ENCODE data around the gene SKA1.
"Not testable (repeated sequence)": the region's sequence is repeated elsewhere in the genome, so short reads cannot be mapped to it uniquely, and the experiment has no call there.

GRCh38 chr18:50404752-50405581 lies 30.1 kb downstream of the SKA1 start:
- TF ChIP-seq CTCF (IDR thresholded peaks at IDR 0.05; ENCODE audit: insufficient read depth, low read length); GABPA (IDR thresholded peaks at IDR 0.05; ENCODE audit: low read depth); REST (IDR thresholded peaks at IDR 0.05; ENCODE audit: insufficient replicate concordance, low read depth): not testable (repeated sequence)

Data from HL-60 (cell line).